HepG2 (cell line): ENCODE measurements around the gene ARG2. TPM values are rescaled to one million over a fixed set of nuclear protein-coding genes. Genes with fewer than 3 reads are reported as not detected.

Experiments used
- MED13 ChIP-seq: sonication (generic); formaldehyde crosslinking; IDR thresholded peaks from 2 replicates; pipeline ENCODE4 v1.5.0; 2020; ENCODE audit warnings: missing genetic modification reagents
- MIXL1 ChIP-seq: IDR thresholded peaks from 2 replicates; pipeline ENCODE4 v1.6.1; 2016
- NCOA5 ChIP-seq: sonication (generic); formaldehyde crosslinking; IDR thresholded peaks from 2 replicates; pipeline ENCODE4 v1.4.0; 2020; ENCODE audit warnings: missing genetic modification reagents
- PLRG1 ChIP-seq: fragments of 450-650 bp; conservative IDR thresholded peaks from 2 replicates; pipeline ENCODE4 v1.6.1; 2016
- SMARCE1 ChIP-seq: fragments of 450-650 bp; IDR thresholded peaks from 2 replicates; pipeline ENCODE4 v1.6.1; 2017; ENCODE audit warnings: borderline replicate concordance
- SUZ12 ChIP-seq: fragments of 150-350 bp; IDR thresholded peaks from 2 replicates; pipeline ENCODE4 v1.6.1; 2014; ENCODE audit warnings: low read depth, low read length
- ZFP62 ChIP-seq: sonication (generic); formaldehyde crosslinking; IDR thresholded peaks from 2 replicates; pipeline ENCODE4 v1.4.0; 2020; ENCODE audit warnings: missing genetic modification reagents
- ZNF34 ChIP-seq: sonication (generic); formaldehyde crosslinking; IDR thresholded peaks from 2 replicates; pipeline ENCODE4 v1.4.0; 2020; ENCODE audit warnings: mild to moderate bottlenecking, missing genetic modification reagents, borderline replicate concordance
- ZNF563 ChIP-seq: sonication (generic); formaldehyde crosslinking; IDR thresholded peaks from 2 replicates; pipeline ENCODE4 v1.8.0; 2022; ENCODE audit warnings: mild to moderate bottlenecking, moderate library complexity, missing genetic modification reagents
- ZZZ3 ChIP-seq: sonication (generic); formaldehyde crosslinking; IDR thresholded peaks from 2 replicates; pipeline ENCODE4 v1.4.0; 2020; ENCODE audit warnings: missing genetic modification reagents, mild to moderate bottlenecking, borderline replicate concordance
- polyA plus RNA-seq, 8 experiments: library from polyadenylated mRNA; depleted of rRNA in 3 of 8; stranded (reverse) in 7 of 8; unstranded in 1 of 8; fragments of >200 nt; fragmentation: Illumina TruSeq in 4 of 8; extraction: Trizol in 4 of 8; gene quantifications; 2 replicates each; pipeline versions ENCODE4 v1.2.1 to v1.2.3, GENCODE V29; 2011 to 2016; ENCODE audit warnings: low read depth in 4 of 8, missing spikeins in 1 of 8, mixed read lengths in 1 of 8; ENCODE audit not compliant: insufficient read depth in 1 of 8
- total RNA-seq, 5 experiments: library from RNA; depleted of rRNA; stranded (reverse); fragments of >200 nt; fragmentation: Illumina TruSeq; extraction: Trizol; gene quantifications; 2 replicates each; pipeline ENCODE4 v1.2.3, GENCODE V29; 2016; ENCODE audit warnings: low read depth in 1 of 5
- TF ChIP-seq, protein P1 (sequence below): sonication (generic); formaldehyde crosslinking; IDR thresholded peaks from 2 replicates; pipeline ENCODE4 v1.5.0; 2020; ENCODE audit warnings: missing genetic modification reagents, mild to moderate bottlenecking, borderline replicate concordance
- TF ChIP-seq, protein P2 (sequence below): sonication (generic); formaldehyde crosslinking; conservative IDR thresholded peaks from 2 replicates; pipeline ENCODE4 v1.5.0; 2020; ENCODE audit warnings: missing genetic modification reagents
- TF ChIP-seq, protein P3 (sequence below): sonication (generic); formaldehyde crosslinking; IDR thresholded peaks from 2 replicates; pipeline ENCODE4 v1.5.0; 2020; ENCODE audit warnings: mild to moderate bottlenecking, missing genetic modification reagents, borderline replicate concordance
- TF ChIP-seq, protein P4 (sequence below): sonication (generic); formaldehyde crosslinking; IDR thresholded peaks from 2 replicates; pipeline ENCODE4 v1.8.0; 2022; ENCODE audit warnings: missing genetic modification reagents, mild to moderate bottlenecking, moderate library complexity, borderline replicate concordance
- TF ChIP-seq, protein P5 (sequence below), 2 experiments: IDR thresholded peaks; 2 replicates each; pipeline ENCODE4 v1.6.1; 2011 to 2012; ENCODE audit warnings: low read length in 2 of 2, borderline replicate concordance in 1 of 2, low read depth in 1 of 2, mild to moderate bottlenecking in 1 of 2, moderate library complexity in 1 of 2

The ARG2 gene
- total and polyA plus RNA-seq, 2 of the 13 experiments (the other 11 are each of a cell fraction or from before 2014, with no cell fraction given): 37.5 to 73.6 TPM

DNA sequence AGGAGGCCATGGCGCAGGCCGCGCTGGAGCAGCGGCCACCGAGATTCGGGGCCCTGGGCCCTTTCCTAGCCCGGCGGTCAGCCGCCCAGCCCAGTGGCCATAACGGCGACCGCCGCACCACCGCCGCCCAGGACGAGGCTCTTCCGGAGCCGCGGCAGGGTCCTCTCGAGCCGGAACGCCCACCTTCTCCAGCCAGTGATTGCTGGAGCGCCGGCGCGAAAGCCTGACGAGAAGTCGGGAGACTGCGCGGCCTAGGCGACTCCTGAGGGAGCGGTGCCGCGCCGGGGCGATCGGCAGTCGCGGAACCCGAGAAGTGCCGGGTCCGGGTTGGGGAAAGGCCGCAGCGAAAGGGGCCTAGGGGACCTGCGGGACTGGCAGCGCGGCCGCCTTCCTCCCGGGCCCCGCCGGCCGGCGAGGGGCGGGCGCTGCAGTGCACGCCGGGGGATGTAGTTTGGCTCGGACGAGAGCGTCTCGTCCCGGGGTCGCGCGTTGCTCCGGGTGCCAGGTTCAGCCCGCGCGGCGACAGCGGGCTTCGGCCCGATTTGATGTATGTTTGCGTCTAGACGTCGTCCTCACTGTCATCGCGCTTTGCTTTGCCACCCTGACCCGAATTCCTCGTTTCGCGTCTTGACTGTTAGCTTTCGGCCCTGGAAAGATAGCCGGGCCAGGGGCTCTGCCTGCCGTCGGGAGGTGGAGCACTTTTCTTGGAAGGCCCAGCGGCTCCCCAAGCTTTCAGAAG, 54.9 kb downstream of the ARG2 start, which contains the start of gene VTI1B (continued):
- TF ChIP-seq ZZZ3 (CRISPR knock-in tag) (peak; percentile 42), SUZ12 (peak; percentile 59), ZFP62 (CRISPR knock-in tag) (no peak), SMARCE1 (no peak), ZNF563 (peak; percentile 86), NCOA5 (CRISPR knock-in tag) (no peak), ZNF34 (CRISPR knock-in tag) (0 out of 2 replicates have a peak, but pooled peaks have one; percentile 33), MED13 (CRISPR knock-in tag) (peak; percentile 52; the same call in 1 of the 2 replicates), PLRG1 (no peak), MIXL1 (CRISPR knock-in tag) (no peak)
- TF ChIP-seq, protein P1, sequence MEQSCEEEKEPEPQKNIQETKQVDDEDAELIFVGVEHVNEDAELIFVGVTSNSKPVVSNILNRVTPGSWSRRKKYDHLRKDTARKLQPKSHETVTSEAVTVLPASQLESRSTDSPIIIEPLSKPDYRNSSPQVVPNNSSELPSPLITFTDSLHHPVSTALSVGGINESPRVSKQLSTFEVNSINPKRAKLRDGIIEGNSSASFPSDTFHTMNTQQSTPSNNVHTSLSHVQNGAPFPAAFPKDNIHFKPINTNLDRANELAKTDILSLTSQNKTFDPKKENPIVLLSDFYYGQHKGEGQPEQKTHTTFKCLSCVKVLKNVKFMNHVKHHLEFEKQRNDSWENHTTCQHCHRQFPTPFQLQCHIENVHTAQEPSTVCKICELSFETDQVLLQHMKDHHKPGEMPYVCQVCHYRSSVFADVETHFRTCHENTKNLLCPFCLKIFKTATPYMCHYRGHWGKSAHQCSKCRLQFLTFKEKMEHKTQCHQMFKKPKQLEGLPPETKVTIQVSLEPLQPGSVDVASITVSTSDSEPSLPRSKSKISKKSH (CRISPR knock-in tag): no peak
- TF ChIP-seq, protein P2, sequence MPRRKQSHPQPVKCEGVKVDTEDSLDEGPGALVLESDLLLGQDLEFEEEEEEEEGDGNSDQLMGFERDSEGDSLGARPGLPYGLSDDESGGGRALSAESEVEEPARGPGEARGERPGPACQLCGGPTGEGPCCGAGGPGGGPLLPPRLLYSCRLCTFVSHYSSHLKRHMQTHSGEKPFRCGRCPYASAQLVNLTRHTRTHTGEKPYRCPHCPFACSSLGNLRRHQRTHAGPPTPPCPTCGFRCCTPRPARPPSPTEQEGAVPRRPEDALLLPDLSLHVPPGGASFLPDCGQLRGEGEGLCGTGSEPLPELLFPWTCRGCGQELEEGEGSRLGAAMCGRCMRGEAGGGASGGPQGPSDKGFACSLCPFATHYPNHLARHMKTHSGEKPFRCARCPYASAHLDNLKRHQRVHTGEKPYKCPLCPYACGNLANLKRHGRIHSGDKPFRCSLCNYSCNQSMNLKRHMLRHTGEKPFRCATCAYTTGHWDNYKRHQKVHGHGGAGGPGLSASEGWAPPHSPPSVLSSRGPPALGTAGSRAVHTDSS (CRISPR knock-in tag): no peak
- TF ChIP-seq, protein P3, sequence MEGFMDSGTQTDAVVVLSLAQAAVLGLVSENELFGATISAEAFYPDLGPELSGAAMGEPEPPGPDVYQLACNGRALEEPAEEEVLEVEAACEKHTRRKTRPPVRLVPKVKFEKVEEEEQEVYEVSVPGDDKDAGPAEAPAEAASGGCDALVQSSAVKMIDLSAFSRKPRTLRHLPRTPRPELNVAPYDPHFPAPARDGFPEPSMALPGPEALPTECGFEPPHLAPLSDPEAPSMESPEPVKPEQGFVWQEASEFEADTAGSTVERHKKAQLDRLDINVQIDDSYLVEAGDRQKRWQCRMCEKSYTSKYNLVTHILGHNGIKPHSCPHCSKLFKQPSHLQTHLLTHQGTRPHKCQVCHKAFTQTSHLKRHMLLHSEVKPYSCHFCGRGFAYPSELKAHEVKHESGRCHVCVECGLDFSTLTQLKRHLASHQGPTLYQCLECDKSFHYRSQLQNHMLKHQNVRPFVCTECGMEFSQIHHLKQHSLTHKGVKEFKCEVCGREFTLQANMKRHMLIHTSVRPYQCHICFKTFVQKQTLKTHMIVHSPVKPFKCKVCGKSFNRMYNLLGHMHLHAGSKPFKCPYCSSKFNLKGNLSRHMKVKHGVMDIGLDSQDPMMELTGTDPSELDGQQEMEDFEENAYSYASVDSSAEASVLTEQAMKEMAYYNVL (CRISPR knock-in tag): 0 out of 2 replicates have a peak, but pooled peaks have one; percentile 34
- TF ChIP-seq, protein P4, sequence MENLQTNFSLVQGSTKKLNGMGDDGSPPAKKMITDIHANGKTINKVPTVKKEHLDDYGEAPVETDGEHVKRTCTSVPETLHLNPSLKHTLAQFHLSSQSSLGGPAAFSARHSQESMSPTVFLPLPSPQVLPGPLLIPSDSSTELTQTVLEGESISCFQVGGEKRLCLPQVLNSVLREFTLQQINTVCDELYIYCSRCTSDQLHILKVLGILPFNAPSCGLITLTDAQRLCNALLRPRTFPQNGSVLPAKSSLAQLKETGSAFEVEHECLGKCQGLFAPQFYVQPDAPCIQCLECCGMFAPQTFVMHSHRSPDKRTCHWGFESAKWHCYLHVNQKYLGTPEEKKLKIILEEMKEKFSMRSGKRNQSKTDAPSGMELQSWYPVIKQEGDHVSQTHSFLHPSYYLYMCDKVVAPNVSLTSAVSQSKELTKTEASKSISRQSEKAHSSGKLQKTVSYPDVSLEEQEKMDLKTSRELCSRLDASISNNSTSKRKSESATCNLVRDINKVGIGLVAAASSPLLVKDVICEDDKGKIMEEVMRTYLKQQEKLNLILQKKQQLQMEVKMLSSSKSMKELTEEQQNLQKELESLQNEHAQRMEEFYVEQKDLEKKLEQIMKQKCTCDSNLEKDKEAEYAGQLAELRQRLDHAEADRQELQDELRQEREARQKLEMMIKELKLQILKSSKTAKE (CRISPR knock-in tag): no peak
- TF ChIP-seq, protein P5, sequence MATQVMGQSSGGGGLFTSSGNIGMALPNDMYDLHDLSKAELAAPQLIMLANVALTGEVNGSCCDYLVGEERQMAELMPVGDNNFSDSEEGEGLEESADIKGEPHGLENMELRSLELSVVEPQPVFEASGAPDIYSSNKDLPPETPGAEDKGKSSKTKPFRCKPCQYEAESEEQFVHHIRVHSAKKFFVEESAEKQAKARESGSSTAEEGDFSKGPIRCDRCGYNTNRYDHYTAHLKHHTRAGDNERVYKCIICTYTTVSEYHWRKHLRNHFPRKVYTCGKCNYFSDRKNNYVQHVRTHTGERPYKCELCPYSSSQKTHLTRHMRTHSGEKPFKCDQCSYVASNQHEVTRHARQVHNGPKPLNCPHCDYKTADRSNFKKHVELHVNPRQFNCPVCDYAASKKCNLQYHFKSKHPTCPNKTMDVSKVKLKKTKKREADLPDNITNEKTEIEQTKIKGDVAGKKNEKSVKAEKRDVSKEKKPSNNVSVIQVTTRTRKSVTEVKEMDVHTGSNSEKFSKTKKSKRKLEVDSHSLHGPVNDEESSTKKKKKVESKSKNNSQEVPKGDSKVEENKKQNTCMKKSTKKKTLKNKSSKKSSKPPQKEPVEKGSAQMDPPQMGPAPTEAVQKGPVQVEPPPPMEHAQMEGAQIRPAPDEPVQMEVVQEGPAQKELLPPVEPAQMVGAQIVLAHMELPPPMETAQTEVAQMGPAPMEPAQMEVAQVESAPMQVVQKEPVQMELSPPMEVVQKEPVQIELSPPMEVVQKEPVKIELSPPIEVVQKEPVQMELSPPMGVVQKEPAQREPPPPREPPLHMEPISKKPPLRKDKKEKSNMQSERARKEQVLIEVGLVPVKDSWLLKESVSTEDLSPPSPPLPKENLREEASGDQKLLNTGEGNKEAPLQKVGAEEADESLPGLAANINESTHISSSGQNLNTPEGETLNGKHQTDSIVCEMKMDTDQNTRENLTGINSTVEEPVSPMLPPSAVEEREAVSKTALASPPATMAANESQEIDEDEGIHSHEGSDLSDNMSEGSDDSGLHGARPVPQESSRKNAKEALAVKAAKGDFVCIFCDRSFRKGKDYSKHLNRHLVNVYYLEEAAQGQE (IDR thresholded peaks at IDR 0.05; ENCODE audit: borderline replicate concordance in 1 of 2, low read depth in 1 of 2, low read length in 2 of 2): no peak
